BJ (cell line): ENCODE data around the gene RCAN2. TPM values are rescaled to one million over a fixed set of nuclear protein-coding genes. Genes with fewer than 3 reads are reported as not detected.
"Not testable (repeated sequence)": the region's sequence is repeated elsewhere in the genome, so short reads cannot be mapped to it uniquely, and the experiment has no call there.

Experiments
- CTCF ChIA-PET: fragments of 350-600 bp; formaldehyde crosslinking; extraction: SDS; loops from one replicate; lab custom pipeline; 2021; ENCODE audit warnings: antibody characterized with exemption, inconsistent platforms; lab: Yijun Ruan, JAX
- POLR2A ChIA-PET: fragments of 300-600 bp; sonication (Branson Sonifier 250); formaldehyde crosslinking; extraction: SDS; loops from one replicate; lab custom pipeline; 2021; ENCODE audit warnings: antibody characterized with exemption; lab: Charles Lee
- DNase-seq: peaks from one replicate; pipeline ENCODE4 v3.0.0-alpha.2; 2011; ENCODE audit warnings: low read depth
- H3K27me3 ChIP-seq: 2 replicates; pipeline ENCODE4 v1.6.0; 2011; ENCODE audit warnings: low read length; ENCODE audit not compliant: control insufficient read depth, insufficient read depth
- H3K36me3 ChIP-seq: 2 replicates; pipeline ENCODE4 v1.5.1; 2011; ENCODE audit warnings: low read length; ENCODE audit not compliant: control insufficient read depth, insufficient read depth
- H3K4me3 ChIP-seq: 2 replicates; pipeline ENCODE4 v1.5.1; 2011; ENCODE audit warnings: low read depth, mild to moderate bottlenecking, control low read depth, low read length
- CTCF ChIP-seq: IDR thresholded peaks from 2 replicates; pipeline ENCODE4 v1.5.1; 2011; ENCODE audit warnings: low read depth, mild to moderate bottlenecking, control low read depth, inconsistent platforms, low read length, moderate library complexity; ENCODE audit not compliant: insufficient read depth
- polyA plus RNA-seq: library from polyadenylated mRNA; depleted of rRNA; stranded (reverse); fragments of >200 nt; gene quantifications from 2 replicates; pipeline ENCODE4 v1.2.3, GENCODE V29; 2011

Gene RCAN2
- polyA plus RNA-seq, 1 experiment: 5.9 TPM

- DNase-seq: no peak
- ChIA-PET CTCF (interaction anchor here (0.7 to 1.0 kb wide), 2 partner anchors 9 to 174 kb away, joined by 3 to 4 read pairs; no protein-coding TSS in a partner anchor), POLR2A (no interaction called here)
- Histone ChIP-seq H3K4me3 (no peak overlapping the region), H3K36me3 (no peaks in the 10 kb centered on the region), H3K27me3 (no peaks in the 10 kb centered on the region)
- no peak for TF ChIP-seq CTCF
Measured at GRCh38 chr6:46393161-46393939, 97.9 kb downstream of the RCAN2 start.

GRCh38 chr6:46392294-46392693 lies 99.0 kb downstream of the RCAN2 start:
- POLR2A ChIA-PET: no interaction called here
- TF ChIP-seq CTCF: no peak
- no peak for DNase-seq

DNA sequence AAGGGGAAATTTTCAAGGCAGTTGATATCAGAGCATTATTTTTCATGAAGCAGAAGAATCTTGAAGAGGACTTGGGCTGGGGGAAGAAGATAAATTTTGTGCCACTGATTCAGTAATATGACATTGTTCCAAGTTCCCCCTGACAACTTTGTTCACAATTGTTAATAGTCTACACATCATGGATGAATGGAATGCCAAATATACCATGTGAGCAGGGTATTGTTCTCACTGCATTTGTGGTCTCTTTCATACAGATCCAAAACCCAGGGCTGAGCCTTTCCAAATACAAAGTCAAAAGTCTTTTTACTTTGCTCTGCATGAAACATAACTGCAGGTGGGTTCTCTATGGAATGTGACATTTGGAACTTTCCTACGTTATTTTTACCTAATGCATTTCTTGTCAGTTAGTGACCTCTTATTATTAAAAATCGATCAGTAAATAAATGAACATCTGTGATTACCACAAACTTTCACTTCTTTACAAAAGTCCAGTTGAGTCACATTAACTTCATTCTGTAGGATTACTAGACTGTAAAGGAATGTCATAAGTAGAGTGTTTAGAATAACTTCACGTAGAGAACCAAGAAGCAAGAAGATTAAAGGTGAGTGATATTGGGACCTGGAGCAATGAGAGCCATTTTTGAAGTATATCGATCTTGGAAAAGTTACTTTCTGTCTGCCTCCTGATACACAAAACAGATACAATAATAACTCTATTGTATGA lies 100.9 kb downstream of the RCAN2 start:
- CTCF ChIA-PET: no interaction called here
- Histone ChIP-seq H3K36me3 (no peaks in the 10 kb centered on the region), H3K27me3 (no peaks in the 10 kb centered on the region), H3K4me3 (no peak overlapping the region)
- no peak for TF ChIP-seq CTCF
- POLR2A ChIA-PET: no interaction called here
- no peak for DNase-seq

More at GRCh38 chr6:46392294-46392693, 99.0 kb downstream of the RCAN2 start:
- CTCF ChIA-PET: interaction anchor here (1.0 kb wide), 1 partner anchor 10 kb away, joined by 4 read pairs; no protein-coding TSS in a partner anchor
- H3K27me3 ChIP-seq: no peaks in the 10 kb centered on the region
- H3K36me3 ChIP-seq: no peaks in the 10 kb centered on the region
- no peak overlapping the region for H3K4me3 ChIP-seq

DNA sequence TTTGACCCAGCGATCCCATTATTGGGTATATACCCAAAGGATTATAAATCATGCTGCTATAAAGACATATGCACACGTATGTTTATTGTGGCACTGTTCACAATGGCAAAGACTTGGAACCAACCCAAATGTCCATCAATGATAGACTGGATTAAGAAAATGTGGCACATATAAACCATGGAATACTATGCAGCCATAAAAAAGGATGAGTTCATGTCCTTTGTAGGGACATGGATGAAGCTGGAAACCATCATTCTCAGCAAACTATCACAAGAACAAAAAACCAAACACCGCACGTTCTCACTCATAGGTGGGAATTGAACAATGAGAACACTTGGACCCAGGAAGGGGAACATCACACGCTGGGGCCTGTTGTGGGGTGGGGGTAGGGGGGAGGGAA lies 103.5 kb downstream of the RCAN2 start:
- DNase-seq, POLR2A ChIA-PET, H3K27me3 ChIP-seq, CTCF ChIA-PET, H3K4me3 ChIP-seq, H3K36me3 ChIP-seq: not testable (repeated sequence)

DNA sequence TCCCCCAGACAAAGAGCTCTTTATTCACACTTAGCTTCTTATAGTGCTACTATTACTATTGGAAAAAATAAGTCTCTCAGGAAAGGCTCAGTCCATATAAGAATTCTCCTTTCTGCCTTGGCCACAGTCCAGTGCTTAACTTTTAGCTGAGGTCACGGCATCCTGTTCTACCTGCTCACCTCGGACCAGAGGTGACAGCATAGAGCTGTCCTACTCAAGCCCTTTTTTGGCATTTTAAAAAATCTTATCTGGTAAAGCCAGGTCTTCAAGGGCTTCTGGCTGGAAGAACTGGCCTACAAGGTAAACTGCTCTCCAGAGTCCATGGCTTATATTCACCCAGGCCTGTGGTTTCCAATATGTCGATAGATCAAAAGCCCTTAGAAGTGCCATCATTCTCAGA lies 109.7 kb downstream of the RCAN2 start:
- POLR2A ChIA-PET: no interaction called here

More for the DNA sequence above, 109.7 kb downstream of the RCAN2 start:
- no peak for DNase-seq
- no peak overlapping the region for H3K4me3 ChIP-seq
- H3K36me3 ChIP-seq: no peaks in the 10 kb centered on the region
- TF ChIP-seq CTCF: no peak
- CTCF ChIA-PET: no interaction called here
- H3K27me3 ChIP-seq: no peaks in the 10 kb centered on the region
